OCI-LY1 (cell line): ENCODE data around the gene MAFG.

ENCODE experiments used
- H2AFZ ChIP-seq: fragments of 200-600 bp; sonication (generic), shearing (Covaris generic); 2 replicates; pipeline ENCODE4 v1.6.0; 2014; ENCODE audit warnings: antibody characterized with exemption, mild to moderate bottlenecking, low read length
- H3F3A ChIP-seq: fragments of 200-600 bp; sonication (generic), shearing (Covaris generic); 2 replicates; pipeline ENCODE4 v1.6.0; 2014; ENCODE audit warnings: mild to moderate bottlenecking, antibody characterized with exemption, low read length, moderate library complexity; ENCODE audit not compliant: insufficient read depth
- H3K27ac ChIP-seq: fragments of 200-600 bp; sonication (generic); 2 replicates; pipeline ENCODE4 v1.5.1; 2014; ENCODE audit warnings: low read length, mixed run types, mild to moderate bottlenecking, low read depth; ENCODE audit not compliant: poor library complexity, severe bottlenecking
- H3K27me3 ChIP-seq: fragments of 200-600 bp; sonication (generic); 2 replicates; pipeline ENCODE4 v1.6.0; 2014; ENCODE audit warnings: antibody characterized with exemption, mild to moderate bottlenecking, low read length, moderate library complexity; ENCODE audit not compliant: insufficient read depth
- H3K36me3 ChIP-seq: fragments of 200-600 bp; sonication (generic); 2 replicates; pipeline ENCODE4 v1.6.1; 2014; ENCODE audit warnings: mild to moderate bottlenecking, antibody characterized with exemption, low read length, moderate library complexity, mixed read lengths; ENCODE audit not compliant: insufficient read depth
- H3K4me1 ChIP-seq: fragments of 200-600 bp; sonication (generic); 2 replicates; pipeline ENCODE4 v1.5.1; 2014; ENCODE audit warnings: mild to moderate bottlenecking, low read length, moderate library complexity; ENCODE audit not compliant: insufficient read depth, severe bottlenecking
- H3K4me2 ChIP-seq: fragments of 200-600 bp; sonication (generic), shearing (Covaris generic); 2 replicates; pipeline ENCODE4 v1.6.1; 2014; ENCODE audit warnings: low read length
- H3K4me3 ChIP-seq: fragments of 200-600 bp; sonication (generic); 2 replicates; pipeline ENCODE4 v1.5.1; 2014; ENCODE audit warnings: low read length, low read depth, mild to moderate bottlenecking, mixed read lengths; ENCODE audit not compliant: poor library complexity, severe bottlenecking
- H3K79me2 ChIP-seq: fragments of 200-600 bp; shearing (Covaris generic); 2 replicates; pipeline ENCODE4 v1.6.1; 2016; ENCODE audit warnings: mixed run types, low read length, mixed read lengths; ENCODE audit not compliant: insufficient read depth
- H3K9ac ChIP-seq: fragments of 200-600 bp; sonication (generic), shearing (Covaris generic); 2 replicates; pipeline ENCODE4 v1.6.1; 2014; ENCODE audit warnings: mild to moderate bottlenecking, low read length, mixed read lengths
- H3K9me2 ChIP-seq: fragments of 200-600 bp; sonication (generic), shearing (Covaris generic); 2 replicates; pipeline ENCODE4 v1.6.1; 2014; ENCODE audit warnings: low read depth, mild to moderate bottlenecking, low read length, mixed read lengths
- H3K9me3 ChIP-seq: fragments of 200-600 bp; shearing (Covaris generic); 2 replicates; pipeline ENCODE4 v1.6.1; 2014; ENCODE audit warnings: low read length, mixed read lengths
- H4K20me1 ChIP-seq: fragments of 200-600 bp; sonication (generic), shearing (Covaris generic); 2 replicates; pipeline ENCODE4 v1.6.0; 2016; ENCODE audit warnings: mild to moderate bottlenecking, low read length; ENCODE audit not compliant: insufficient read depth
- EZH2 ChIP-seq: fragments of 200-600 bp; sonication (generic), shearing (Covaris generic); IDR thresholded peaks from 2 replicates; pipeline ENCODE4 v1.8.0; 2017; ENCODE audit warnings: borderline replicate concordance, mixed run types, mild to moderate bottlenecking, antibody characterized with exemption, low read length, moderate library complexity, mixed read lengths
- TF ChIP-seq, protein P1 (sequence below): fragments of 200-600 bp; sonication (generic), shearing (Covaris generic); IDR thresholded peaks from 2 replicates; pipeline ENCODE4 v1.5.1; 2017; ENCODE audit warnings: mild to moderate bottlenecking, antibody characterized with exemption, low read length, moderate library complexity, mixed read lengths

The MAFG gene

DNA sequence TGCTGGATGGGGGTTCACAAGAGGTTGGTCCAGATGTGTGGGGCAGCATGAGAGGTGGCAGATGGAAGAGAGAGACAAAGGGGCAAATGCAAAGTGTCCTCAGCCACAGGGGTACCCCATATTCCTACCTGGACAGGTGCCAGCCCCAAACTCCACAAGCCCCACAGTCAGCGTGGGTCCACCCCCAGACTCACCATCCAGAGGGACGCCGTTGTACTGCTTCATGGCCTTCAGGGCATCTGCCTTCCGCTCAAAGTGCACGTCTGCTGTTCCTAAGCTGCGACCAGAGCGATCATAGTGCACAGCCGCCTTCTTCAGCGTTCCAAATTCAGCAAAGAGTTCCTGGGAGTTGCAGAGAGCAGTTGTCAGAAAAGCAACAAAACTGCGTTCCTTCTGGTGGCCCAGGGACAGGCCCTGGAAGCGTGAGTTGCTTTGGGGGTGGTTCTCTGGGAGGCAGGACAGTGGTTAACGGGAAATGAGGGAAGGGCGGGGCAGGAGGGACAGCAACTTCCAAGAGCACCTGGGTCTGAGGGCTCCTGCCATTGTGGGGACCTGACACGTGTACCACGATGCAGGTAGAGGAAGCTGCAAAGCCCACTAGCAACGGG is 38.4 kb downstream of the MAFG start:
- Histone ChIP-seq H3K9ac (no peak overlapping the region; the same call in 1 of the 2 replicates), H3K4me1 (peaks cover 32% of the 10 kb centered on the region), H3K4me3 (no peak overlapping the region), H3K79me2 (peaks cover 17% of the 10 kb centered on the region), H3K27ac (no peak overlapping the region), H3K36me3 (peaks cover 66% of the 10 kb centered on the region), H2AFZ (no peak overlapping the region), H3F3A (0 out of 2 replicates have a peak, but pooled peaks cover 2% of the 10 kb centered on the region), H3K4me2 (no peak overlapping the region), H4K20me1 (no peaks in the 10 kb centered on the region), H3K9me3 (no peaks in the 10 kb centered on the region), H3K9me2 (no peaks in the 10 kb centered on the region), H3K27me3 (no peaks in the 10 kb centered on the region)
- TF ChIP-seq, protein P1, sequence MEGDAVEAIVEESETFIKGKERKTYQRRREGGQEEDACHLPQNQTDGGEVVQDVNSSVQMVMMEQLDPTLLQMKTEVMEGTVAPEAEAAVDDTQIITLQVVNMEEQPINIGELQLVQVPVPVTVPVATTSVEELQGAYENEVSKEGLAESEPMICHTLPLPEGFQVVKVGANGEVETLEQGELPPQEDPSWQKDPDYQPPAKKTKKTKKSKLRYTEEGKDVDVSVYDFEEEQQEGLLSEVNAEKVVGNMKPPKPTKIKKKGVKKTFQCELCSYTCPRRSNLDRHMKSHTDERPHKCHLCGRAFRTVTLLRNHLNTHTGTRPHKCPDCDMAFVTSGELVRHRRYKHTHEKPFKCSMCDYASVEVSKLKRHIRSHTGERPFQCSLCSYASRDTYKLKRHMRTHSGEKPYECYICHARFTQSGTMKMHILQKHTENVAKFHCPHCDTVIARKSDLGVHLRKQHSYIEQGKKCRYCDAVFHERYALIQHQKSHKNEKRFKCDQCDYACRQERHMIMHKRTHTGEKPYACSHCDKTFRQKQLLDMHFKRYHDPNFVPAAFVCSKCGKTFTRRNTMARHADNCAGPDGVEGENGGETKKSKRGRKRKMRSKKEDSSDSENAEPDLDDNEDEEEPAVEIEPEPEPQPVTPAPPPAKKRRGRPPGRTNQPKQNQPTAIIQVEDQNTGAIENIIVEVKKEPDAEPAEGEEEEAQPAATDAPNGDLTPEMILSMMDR = no peak
- no peak for TF ChIP-seq EZH2

DNA sequence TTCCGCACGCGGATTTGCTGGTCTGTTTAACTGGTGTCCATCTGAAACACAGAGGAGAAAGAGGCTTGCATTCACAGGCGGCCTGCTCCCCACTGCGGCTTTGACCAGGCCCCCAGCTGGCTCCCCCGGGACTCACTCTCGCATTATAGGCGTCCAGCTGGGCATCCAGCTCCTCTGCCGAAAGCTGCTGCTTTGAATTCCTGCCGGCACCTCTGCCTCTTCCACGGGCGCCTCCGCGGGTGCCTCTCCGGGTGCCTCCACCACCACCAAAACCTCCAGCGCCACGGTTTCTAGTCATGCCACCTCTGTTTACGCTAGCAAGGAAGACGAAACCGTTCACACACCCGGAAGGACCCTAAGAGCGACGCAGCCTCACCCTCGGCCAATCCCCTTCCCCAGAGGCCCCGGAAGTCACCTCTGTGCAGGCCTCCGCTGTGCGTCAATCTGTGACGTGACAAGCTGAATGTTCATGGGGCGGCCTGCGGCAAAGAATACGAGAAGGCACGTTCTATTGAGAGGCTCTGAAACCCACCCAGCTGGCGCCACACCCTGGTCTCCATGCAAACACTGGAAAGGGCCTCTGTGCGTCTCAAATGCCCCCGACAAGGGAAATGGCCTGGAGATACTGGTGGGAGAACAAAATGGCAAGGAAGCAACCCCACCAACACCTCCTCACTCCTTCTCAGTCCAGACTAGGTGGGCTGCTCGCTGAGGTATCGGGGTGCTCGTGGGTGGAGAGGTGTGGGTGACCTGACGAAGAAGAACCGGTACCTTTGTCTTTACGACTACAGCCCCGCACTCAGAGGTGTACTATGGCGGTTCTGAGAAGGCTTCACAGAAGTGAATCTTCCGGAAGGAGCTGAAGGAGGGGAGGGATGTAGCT is 39.2 kb downstream of the MAFG start:
- Histone ChIP-seq H3K36me3 (peaks cover 72% of the 10 kb centered on the region), H3K27me3 (no peaks in the 10 kb centered on the region), H3K9me2 (no peaks in the 10 kb centered on the region), H3K79me2 (peaks cover 17% of the 10 kb centered on the region), H3K9ac (no peak overlapping the region), H3K4me3 (no peak overlapping the region), H3K9me3 (no peaks in the 10 kb centered on the region), H3F3A (0 out of 2 replicates have a peak, but pooled peaks cover 2% of the 10 kb centered on the region), H3K4me2 (no peak overlapping the region), H3K27ac (no peak overlapping the region), H4K20me1 (no peaks in the 10 kb centered on the region), H2AFZ (no peak overlapping the region), H3K4me1 (peaks cover 24% of the 10 kb centered on the region)
- TF ChIP-seq EZH2 = no peak
- TF ChIP-seq, protein P1 = no peak

DNA sequence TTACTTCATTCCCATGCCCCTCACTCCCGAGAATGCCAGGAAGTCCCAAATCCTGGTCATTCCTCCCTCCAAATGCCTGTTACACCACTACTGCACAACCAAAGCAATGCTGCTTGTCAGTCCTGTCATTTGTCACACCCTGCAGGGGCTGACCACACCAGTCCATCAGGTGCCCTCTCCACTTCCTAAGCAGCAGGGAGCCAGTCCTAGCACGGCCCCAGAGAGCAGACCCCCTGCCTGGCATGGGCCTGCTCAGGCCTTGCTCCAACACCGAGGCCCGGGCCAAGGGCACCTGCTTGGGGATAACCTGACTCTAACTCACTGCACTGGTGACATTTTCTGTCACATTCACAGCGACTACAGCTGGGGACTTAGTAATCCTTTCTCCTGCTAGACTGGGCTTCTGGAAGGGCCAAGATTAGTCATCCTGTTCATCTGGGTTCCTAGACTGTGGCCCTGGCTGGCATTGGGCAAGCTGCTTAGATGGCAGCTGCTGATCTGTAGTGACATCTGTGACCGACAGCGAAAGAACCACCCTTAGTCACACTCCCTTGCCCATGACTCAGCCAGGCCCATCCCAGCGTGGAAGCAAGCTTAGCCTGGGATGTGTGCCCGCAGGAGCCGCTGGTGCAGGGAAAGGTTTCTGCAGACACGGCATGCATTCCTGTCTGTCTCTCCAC is 41.5 kb downstream of the MAFG start:
- Histone ChIP-seq H3K9ac (no peak overlapping the region), H3K4me3 (no peak overlapping the region), H3K9me3 (no peaks in the 10 kb centered on the region), H4K20me1 (no peaks in the 10 kb centered on the region), H3K27ac (no peak overlapping the region), H3K27me3 (no peaks in the 10 kb centered on the region), H3F3A (no peaks in the 10 kb centered on the region), H3K36me3 (peaks cover 93% of the 10 kb centered on the region), H2AFZ (no peak overlapping the region), H3K79me2 (peaks cover 16% of the 10 kb centered on the region), H3K9me2 (no peaks in the 10 kb centered on the region), H3K4me1 (peaks cover 11% of the 10 kb centered on the region), H3K4me2 (no peak overlapping the region)
- TF ChIP-seq, protein P1 = no peak
- TF ChIP-seq EZH2 = no peak
